ENCODE measurements around the gene ADAMTSL1. TPM values are rescaled to one million over a fixed set of nuclear protein-coding genes. Genes with fewer than 3 reads are reported as not detected.
A peak's percentile ranks its signal among the peaks of the same experiment; 100 is the strongest.
"Not testable (repeated sequence)": the region's sequence is repeated elsewhere in the genome, so short reads cannot be mapped to it uniquely, and the experiment has no call there.

ADAMTSL1 gene
- total RNA-seq, 1 donor from 2014 or later: 0.56 TPM

- intact Hi-C loops (cut with DNase I): no loop called here
- DNase-seq (no peak), ATAC-seq (ENCODE audit: poor library complexity) (no peak)
These were observed 373.8 kb downstream of the ADAMTSL1 start for GRCh38 chr9:18847576-18848275.

DNA sequence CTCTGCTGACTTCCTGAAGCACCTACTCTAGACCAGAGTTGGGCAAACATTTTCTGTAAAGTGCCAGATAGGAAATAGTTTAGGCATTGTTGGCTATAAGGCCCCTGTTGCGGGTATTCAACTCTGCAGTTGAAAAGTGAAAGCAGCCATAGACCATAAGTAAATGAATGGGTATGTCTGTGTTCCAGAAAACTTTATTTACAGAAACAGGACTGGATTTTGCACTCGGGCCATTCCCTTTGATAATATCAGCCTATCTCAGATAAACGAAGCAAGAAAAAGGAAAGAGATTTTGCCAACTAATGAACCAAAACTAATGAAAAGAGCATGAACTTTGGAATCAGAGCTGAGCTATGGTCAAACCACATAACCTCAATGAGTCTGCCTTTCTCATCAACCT is 374.7 kb downstream of the ADAMTSL1 start:
- no peak for ATAC-seq (ENCODE audit: poor library complexity)
- intact Hi-C loops (cut with DNase I): no loop called here
- no peak for DNase-seq

- DNase-seq: no peak
- intact Hi-C loops (cut with DNase I): no loop called here
- ATAC-seq (ENCODE audit: poor library complexity): no peak
These were observed 375.3 kb downstream of the ADAMTSL1 start for GRCh38 chr9:18849270-18849669.

DNA sequence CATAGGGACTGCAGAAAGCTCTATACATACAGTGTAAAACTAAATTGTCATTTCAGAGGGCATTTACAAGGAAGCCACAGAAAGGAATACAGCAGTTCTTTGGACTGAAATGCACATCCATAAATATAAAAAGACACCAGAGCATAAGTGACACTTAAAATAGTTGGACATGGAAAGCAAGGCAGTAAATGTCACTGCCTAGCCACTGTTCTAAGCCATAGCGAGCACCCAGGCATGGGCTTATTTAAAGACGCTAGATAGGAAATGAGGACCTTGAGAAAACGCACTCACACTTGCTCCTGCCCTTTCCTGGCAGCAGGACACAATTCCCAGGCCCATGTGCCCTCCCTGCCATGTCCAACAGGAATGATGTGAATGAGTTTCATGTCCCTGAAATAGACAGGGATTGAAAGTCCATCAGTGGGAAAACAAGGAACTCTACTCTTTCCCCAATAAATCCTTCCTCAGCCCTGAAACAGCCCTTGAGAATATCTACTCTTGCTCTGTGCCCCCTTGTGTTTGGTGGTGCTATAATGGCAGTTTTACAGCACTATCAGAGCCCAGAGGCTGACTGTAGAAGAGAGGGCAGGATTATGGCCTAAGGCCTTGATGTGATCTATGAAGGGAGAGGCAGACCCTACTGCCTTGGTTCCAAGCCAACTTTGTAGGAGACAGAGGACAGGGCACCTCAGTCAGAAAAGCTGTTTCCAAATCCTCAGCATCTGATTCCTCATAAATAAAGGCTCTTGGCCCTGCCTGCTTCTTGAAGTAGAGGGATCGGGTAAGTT is 376.1 kb downstream of the ADAMTSL1 start:
- ATAC-seq (ENCODE audit: poor library complexity): peak; percentile 60
- intact Hi-C loops (cut with DNase I): loop anchor here (10.0 kb wide), 1 partner anchor 125 kb away; no protein-coding TSS in a partner anchor
- DNase-seq: no peak

GRCh38 chr9:18851069-18851795 is 377.3 kb downstream of the ADAMTSL1 start:
- no peak for ATAC-seq (ENCODE audit: poor library complexity)
- intact Hi-C loops (cut with DNase I): loop anchor here (10.0 kb wide), 1 partner anchor 124 kb away; no protein-coding TSS in a partner anchor
- DNase-seq: no peak

- intact Hi-C loops (cut with DNase I): loop anchor here (10.0 kb wide), 1 partner anchor 119 kb away; no protein-coding TSS in a partner anchor
- peak; percentile 95 for ATAC-seq (ENCODE audit: poor library complexity)
- no peak for DNase-seq
These were observed 381.7 kb downstream of the ADAMTSL1 start for GRCh38 chr9:18855656-18856055.

DNA sequence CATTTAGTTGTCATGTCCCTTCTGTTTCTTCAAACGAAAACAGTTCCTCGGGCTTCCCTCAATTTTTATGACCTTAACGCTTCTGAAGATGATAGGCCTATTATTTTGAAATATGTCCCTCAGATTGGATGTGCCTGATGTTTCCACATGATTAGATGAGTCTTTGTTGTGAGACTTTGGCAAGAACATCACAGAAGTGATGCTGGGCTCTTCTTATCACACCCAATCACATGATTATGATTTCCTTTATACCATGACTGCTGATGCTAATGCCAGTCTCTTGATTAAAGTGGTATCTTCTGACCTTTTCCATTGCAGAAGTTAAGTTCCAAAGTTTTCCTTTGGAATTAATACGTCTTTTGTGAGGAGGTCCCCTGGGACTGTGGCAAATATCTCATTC is 383.4 kb downstream of the ADAMTSL1 start:
- intact Hi-C loops (cut with DNase I): loop anchor here (10.0 kb wide), 1 partner anchor 117 kb away; no protein-coding TSS in a partner anchor
- ATAC-seq (ENCODE audit: poor library complexity): no peak
- no peak for DNase-seq

GRCh38 chr9:18857769-18858168 is 383.8 kb downstream of the ADAMTSL1 start:
- ATAC-seq (ENCODE audit: poor library complexity): no peak
- DNase-seq: no peak
- intact Hi-C loops (cut with DNase I): loop anchor here (10.0 kb wide), 1 partner anchor 117 kb away; no protein-coding TSS in a partner anchor

DNA sequence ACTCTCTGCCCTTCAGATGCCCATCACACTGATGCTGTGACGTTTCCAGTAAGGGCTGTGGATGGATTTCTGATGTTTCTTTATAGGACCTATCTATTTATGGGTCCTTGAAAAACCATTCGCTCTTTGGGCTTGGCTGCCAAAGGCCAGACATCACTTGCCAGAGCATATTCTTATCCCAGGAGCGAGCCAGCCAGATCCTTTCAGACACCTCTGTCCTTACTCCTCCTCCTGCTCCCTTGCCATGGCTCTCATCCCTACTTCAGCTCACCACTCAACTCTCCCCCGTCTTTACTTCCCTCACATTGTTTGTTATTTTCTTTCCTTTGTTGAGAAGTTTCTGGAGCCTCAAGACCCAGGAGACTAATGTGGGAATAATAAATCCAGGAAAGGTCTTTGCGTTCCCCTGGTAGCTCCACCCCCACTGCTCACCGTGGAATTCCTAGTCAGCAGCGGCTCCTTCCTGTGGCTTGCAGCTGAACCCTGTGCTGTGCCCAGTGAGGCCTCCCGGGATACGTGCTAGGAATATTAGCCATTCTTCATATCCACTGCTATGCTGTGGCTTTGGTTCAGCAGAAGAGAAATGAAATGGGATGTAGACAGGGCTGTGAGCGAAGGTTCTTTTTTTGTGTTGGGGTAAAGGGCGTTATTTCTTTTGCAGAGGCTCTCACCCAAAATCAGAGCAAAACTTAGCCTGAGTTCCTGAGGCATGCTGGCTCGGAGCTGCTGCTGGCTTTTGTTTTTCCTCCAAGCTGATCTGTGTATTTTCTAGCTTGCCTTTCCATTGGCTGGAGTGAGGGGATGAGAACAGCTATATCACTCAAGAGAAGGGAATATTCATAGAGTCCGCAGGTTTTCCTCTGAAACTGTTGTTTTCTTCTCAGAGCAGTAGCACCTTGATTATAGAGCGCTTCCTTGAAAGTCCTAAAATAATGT is 387.9 kb downstream of the ADAMTSL1 start:
- DNase-seq (peak; percentile 57), ATAC-seq (ENCODE audit: poor library complexity) (peak; percentile 83)
- intact Hi-C loops (cut with DNase I): no loop called here

GRCh38 chr9:18863791-18864190 is 389.8 kb downstream of the ADAMTSL1 start:
- ATAC-seq (ENCODE audit: poor library complexity): no peak
- intact Hi-C loops (cut with DNase I): no loop called here
- no peak for DNase-seq

DNA sequence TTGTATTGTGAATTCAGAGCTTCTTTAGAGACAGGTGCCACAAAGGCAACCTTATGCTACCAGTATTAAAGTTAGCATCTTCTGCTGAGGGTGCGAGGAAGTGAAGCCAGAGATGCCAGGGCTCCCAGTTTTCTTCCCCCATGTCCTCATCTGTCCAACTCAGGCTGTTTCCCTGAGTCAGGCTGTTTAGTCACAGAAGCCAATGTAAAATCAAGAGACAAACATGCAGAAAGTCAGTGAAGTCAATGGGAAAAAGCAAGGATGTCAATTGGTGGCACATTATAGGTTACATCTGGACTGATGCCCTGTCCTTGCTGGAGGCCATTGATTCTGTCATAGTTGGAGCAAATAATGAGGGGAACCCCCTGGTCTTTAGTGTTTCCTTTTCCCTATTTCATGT is 390.6 kb downstream of the ADAMTSL1 start:
- intact Hi-C loops (cut with DNase I): no loop called here
- ATAC-seq (ENCODE audit: poor library complexity) (no peak), DNase-seq (no peak)

- no peak for DNase-seq
- intact Hi-C loops (cut with DNase I): no loop called here
- ATAC-seq (ENCODE audit: poor library complexity): no peak
These were observed 391.6 kb downstream of the ADAMTSL1 start for GRCh38 chr9:18865542-18865941.

- intact Hi-C loops (cut with DNase I): no loop called here
These were observed 392.3 kb downstream of the ADAMTSL1 start for GRCh38 chr9:18866121-18866831.

DNA sequence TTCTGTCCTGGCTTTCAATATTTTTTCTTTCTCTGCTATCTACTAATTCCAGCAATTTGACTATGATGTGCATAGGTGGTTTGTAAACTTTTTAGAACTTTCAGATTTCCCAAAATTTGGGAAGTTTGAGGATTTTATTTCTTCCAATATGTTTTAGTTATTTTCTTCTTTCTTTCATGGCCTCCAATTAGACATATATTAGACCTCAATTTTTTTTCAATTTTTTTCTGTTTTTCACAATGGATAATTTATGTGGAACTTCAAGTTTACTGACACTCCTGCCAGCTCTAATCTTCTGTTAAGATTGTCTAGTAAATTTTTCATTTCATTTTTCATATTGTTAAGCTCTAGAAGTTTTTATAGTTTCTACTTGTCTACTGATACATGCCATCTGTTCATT is 395.8 kb downstream of the ADAMTSL1 start:
- DNase-seq: no peak
- no peak for ATAC-seq (ENCODE audit: poor library complexity)
- intact Hi-C loops (cut with DNase I): no loop called here

More at GRCh38 chr9:18866121-18866831, 392.3 kb downstream of the ADAMTSL1 start:
- no peak for DNase-seq
- ATAC-seq (ENCODE audit: poor library complexity): no peak

DNA sequence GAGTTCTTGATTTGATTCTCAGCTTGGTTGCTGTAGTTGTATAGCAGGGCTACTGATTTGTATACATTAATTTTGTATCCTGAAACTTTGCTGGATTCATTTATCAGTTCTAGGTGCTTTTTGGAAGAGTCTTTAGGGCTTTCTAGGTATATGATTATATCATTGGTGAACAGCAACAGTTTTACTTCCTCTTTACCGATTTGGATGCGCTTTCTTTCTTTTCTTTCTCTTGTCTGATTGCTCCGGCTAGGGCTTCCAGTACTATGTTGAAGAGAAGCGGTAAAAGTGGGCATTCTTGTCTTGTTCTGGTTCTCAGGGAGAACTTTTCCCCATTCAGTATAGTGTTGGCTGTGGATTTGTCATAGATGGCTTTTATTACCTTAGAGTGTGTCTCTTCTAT is 400.1 kb downstream of the ADAMTSL1 start:
- intact Hi-C loops (cut with DNase I): no loop called here
- DNase-seq: no peak
- no peak for ATAC-seq (ENCODE audit: poor library complexity)

- intact Hi-C loops (cut with DNase I); ATAC-seq (ENCODE audit: poor library complexity); DNase-seq: not testable (repeated sequence)
These were observed 401.0 kb downstream of the ADAMTSL1 start for GRCh38 chr9:18874990-18875389.

DNA sequence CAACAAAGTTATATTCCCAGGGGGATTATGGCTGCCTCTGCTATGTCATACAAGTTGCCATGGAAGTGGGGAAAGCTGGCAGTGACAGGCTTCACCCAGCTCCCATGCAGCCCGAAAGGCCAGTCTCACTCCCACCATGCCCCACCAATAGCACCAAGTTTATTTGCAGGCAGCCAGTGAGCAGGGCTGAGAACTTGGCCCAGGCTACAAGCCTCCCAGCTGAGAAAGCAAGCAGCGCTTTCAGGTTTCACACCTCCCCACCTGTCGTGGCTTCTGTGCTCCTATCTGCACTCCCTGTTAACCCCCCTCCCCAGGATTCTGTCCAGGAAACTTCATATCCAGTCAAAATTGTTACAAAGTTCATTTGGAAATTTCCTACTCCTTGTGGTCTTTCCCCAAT is 404.0 kb downstream of the ADAMTSL1 start:
- no peak for DNase-seq
- ATAC-seq (ENCODE audit: poor library complexity): no peak
- intact Hi-C loops (cut with DNase I): no loop called here

- DNase-seq: no peak
- no peak for ATAC-seq (ENCODE audit: poor library complexity)
- intact Hi-C loops (cut with DNase I): no loop called here
These were observed 407.8 kb downstream of the ADAMTSL1 start for GRCh38 chr9:18881758-18882157.
